ENCODE data around the gene GCLM. TPM values are rescaled to one million over a fixed set of nuclear protein-coding genes. Genes with fewer than 3 reads are reported as not detected.
"Not testable (repeated sequence)": the region's sequence is repeated elsewhere in the genome, so short reads cannot be mapped to it uniquely, and the experiment has no call there.

The GCLM gene
- 33.9 and 52.6 TPM in 2 replicates for total RNA-seq (2014; rRNA removed; shearing (Covaris generic))

- peak; percentile 88 for DNase-seq (ENCODE audit: low spot score)
Observed at GRCh38 chr1:93909146-93910050, at the start of gene GCLM. Gene GCLM, minus strand, starts transcription at chr1:93909430. Its CDS starts 267 bp downstream, at chr1:93909163.

GRCh38 chr1:93958726-93959100 lies 49.5 kb upstream of the GCLM start:
- no peak for DNase-seq (ENCODE audit: low spot score)

GRCh38 chr1:93958032-93958725 lies 48.9 kb upstream of the GCLM start:
- no peak for DNase-seq (ENCODE audit: low spot score)

- DNase-seq (ENCODE audit: low spot score), result no peak
Observed at GRCh38 chr1:93955765-93956164, 46.5 kb upstream of the GCLM start.

GRCh38 chr1:93947002-93947686 lies 37.9 kb upstream of the GCLM start:
- DNase-seq (ENCODE audit: low spot score), result not testable (repeated sequence)

- no peak for DNase-seq (ENCODE audit: low spot score)
Observed at GRCh38 chr1:93938461-93939145, 29.4 kb upstream of the GCLM start.

- DNase-seq (ENCODE audit: low spot score), result no peak
Observed at GRCh38 chr1:93937997-93938396, 28.8 kb upstream of the GCLM start.

GRCh38 chr1:93925206-93925605 lies 16.0 kb upstream of the GCLM start:
- DNase-seq (ENCODE audit: low spot score), result no peak

GRCh38 chr1:93919780-93920179 lies 10.6 kb upstream of the GCLM start:
- no peak for DNase-seq (ENCODE audit: low spot score)

GRCh38 chr1:93917302-93917701 lies 8.1 kb upstream of the GCLM start:
- no peak for DNase-seq (ENCODE audit: low spot score)

- not testable (repeated sequence) for DNase-seq (ENCODE audit: low spot score)
Observed at GRCh38 chr1:93910880-93911279, 1.6 kb upstream of the GCLM start.

- no peak for DNase-seq (ENCODE audit: low spot score)
Observed at GRCh38 chr1:93910305-93910704, 1.1 kb upstream of the GCLM start.

GRCh38 chr1:93908394-93909145 lies 660 bp downstream of the GCLM start:
- peak; percentile 9 for DNase-seq (ENCODE audit: low spot score)

GRCh38 chr1:93907718-93908117 lies 1.5 kb downstream of the GCLM start:
- DNase-seq (ENCODE audit: low spot score), result peak; percentile 43

GRCh38 chr1:93906480-93906879 lies 2.8 kb downstream of the GCLM start:
- DNase-seq (ENCODE audit: low spot score), result no peak

- no peak for DNase-seq (ENCODE audit: low spot score)
Observed at GRCh38 chr1:93905734-93906133, 3.5 kb downstream of the GCLM start.

- DNase-seq (ENCODE audit: low spot score), result no peak
Observed at GRCh38 chr1:93905051-93905450, 4.2 kb downstream of the GCLM start.

GRCh38 chr1:93904228-93904627 lies 5.0 kb downstream of the GCLM start:
- no peak for DNase-seq (ENCODE audit: low spot score)

- DNase-seq (ENCODE audit: low spot score), result no peak
Observed at GRCh38 chr1:93900723-93901504, 8.3 kb downstream of the GCLM start.

GRCh38 chr1:93899543-93900207 lies 9.6 kb downstream of the GCLM start:
- DNase-seq (ENCODE audit: low spot score), result no peak

Data from H4 (cell line).